Stimulated activated CD8-positive, alpha-beta memory T cell treated with anti-CD3 and anti-CD28 coated beads, Interleukin-15, amount 100 ng/mL, for 24 hours (primary cell): ENCODE data around the gene CCN2.
"Not testable (repeated sequence)": the region's sequence is repeated elsewhere in the genome, so short reads cannot be mapped to it uniquely, and the experiment has no call there.

Source experiments
- DNase-seq: peaks from one replicate; pipeline ENCODE4 v3.0.0-alpha.2; 2020; ENCODE audit warnings: low read depth

CCN2 gene

GRCh38 chr6:131937703-131938631, 13.2 kb downstream of the CCN2 start:
- DNase-seq: no peak

- DNase-seq: no peak
Measured at GRCh38 chr6:131937226-131937625, 13.9 kb downstream of the CCN2 start.

DNA sequence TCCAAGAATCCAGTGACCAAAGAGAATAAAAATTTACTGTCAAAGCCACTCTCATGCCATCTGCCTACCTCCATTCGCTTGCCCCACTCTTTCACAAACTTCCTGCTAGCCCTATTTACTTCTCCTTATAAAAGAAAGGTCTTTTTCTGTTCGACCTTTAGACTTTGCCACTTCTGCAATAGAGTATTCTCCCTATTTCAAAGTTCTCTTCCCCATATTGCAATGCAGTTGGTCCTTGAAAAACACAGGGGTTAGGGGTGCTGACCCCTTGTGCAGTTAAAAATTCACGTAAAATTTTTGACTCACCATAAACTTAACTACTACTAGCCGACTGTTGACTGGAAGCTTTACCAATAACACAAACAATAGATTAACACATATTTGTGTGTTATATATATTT, 15.0 kb downstream of the CCN2 start:
- DNase-seq: no peak

- no peak for DNase-seq
Measured at GRCh38 chr6:131931063-131931750, 20.0 kb downstream of the CCN2 start.

- DNase-seq: no peak
Measured at GRCh38 chr6:131929976-131930375, 21.2 kb downstream of the CCN2 start.

- DNase-seq: no peak
Measured at GRCh38 chr6:131929264-131929663, 21.9 kb downstream of the CCN2 start.

- no peak for DNase-seq
Measured at GRCh38 chr6:131924881-131925474, 26.2 kb downstream of the CCN2 start.

- DNase-seq: no peak
Measured at GRCh38 chr6:131923356-131923755, 27.8 kb downstream of the CCN2 start.

DNA sequence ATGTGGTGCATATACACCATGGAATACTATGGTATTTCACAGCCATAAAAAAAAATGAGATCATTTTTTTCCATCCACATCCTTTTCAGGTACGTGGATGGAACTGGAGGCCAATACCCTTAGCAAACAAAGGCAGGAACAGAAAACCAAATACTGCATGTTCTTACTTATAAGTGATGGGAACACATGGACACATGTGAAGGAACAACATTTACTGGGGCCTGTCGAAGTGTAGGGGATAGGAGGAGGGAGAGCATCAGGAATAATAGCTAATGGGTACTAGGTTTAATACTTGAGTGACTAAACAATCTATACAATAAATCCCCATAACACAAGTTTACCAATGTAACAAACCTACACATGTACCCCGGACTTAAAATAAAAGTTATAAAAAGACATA, 30.5 kb downstream of the CCN2 start:
- DNase-seq: no peak

DNA sequence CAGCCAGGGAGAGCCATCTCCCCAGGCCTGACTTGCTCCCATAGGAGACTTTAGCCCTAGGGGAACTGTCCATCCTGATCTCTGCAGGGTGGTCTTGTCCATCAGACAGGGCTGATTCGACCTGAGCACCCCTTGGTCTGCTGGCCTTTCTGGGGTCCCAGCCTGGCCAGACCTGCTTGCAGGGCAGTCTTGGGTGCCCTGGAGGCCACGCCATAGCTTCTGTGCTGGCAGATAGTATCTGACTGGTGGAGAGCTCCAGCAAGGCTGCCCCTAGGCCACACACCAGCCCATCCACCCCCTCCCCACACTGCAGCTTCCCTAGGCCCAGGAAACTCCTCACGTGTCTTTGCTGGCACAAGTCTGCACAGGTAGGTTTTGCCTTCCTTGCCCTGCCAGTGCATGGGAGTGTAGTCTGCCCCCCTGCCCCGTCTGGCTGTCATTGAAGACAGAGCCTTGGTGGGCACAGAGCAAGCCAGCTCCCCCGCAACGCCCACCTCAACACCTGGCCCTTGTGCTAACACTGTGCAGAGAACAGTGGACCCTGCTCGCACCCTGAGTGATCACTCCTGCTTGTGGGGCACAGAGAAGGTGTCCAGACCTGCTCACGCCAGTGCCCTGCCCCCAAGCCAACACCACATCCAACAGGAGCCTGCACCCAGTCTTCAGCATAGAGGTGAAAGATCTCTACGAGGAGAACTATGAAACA, 32.4 kb downstream of the CCN2 start:
- no peak for DNase-seq

- DNase-seq: no peak
Measured at GRCh38 chr6:131917763-131918649, 33.2 kb downstream of the CCN2 start.

GRCh38 chr6:131917318-131917717, 33.9 kb downstream of the CCN2 start:
- DNase-seq: no peak

DNA sequence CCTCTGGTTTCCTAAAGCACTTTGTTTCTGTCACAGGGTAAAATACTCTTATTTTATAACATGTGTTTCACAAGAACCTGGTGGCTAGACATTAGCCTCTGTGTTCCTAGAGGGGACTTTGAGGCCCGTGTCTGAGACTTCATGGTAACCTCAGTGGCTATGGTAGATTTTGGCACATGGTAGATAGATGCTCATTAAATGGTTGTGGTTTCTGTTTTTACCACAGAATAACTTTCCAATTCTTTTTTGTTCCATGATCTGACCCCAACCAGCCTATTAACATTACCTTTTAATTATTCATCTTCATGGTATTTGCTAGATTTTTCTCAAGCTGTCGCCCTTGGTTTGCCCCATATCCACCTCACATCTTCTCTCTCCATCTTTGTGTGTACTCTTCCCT, 34.3 kb downstream of the CCN2 start:
- no peak for DNase-seq

DNA sequence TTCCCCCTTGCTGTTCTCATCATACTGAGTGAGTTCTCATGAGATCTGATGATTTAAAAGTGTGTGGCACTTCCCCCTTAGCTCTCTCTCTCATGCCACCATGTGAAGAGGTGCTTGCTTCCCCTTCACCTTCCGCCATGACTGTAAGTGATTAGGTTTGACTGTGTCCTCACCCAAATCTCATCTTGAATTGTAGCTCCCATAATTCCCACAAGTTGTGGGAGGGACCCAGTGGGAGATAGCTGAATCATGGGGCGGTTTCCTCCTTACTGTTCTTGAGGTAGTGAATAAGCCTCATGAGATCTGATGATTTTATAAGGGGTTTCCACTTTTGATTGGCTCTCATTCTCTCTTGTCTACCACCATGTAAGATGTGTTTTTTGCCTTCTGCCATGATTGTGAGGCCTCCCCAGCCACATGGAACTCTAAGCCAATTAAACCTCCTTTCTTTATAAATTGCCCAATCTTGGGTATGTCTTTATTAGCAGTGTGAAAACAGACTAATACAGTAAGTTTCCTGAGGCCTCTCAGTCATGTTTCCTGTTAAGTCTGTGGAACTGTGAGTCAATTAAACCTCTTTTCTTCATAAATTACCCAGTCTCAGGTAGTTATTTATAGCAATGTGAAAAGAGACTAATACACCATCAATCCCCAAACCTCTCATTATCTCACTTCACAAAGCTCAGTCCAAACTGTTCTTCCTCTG, 34.9 kb downstream of the CCN2 start:
- not testable (repeated sequence) for DNase-seq

GRCh38 chr6:131914967-131915751, 36.0 kb downstream of the CCN2 start:
- no peak for DNase-seq

DNA sequence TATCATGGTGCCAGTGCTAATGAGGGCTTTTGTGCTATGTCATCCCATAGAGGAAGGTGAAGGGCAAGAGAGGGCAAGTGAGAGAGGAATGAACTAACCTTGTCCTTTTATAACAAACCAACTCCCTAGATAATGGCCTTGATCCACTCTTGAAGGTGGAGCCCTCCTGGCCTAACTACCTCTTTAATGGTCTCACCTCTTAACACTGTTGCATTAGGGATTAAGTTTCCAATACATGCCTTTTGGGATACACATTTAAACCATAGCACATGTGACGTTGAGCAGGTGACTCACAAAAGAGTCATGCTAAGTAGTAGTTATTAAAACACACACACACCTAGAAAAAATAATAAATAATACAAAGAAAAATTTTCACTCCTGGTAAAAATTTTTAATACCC, 36.9 kb downstream of the CCN2 start:
- no peak for DNase-seq

DNA sequence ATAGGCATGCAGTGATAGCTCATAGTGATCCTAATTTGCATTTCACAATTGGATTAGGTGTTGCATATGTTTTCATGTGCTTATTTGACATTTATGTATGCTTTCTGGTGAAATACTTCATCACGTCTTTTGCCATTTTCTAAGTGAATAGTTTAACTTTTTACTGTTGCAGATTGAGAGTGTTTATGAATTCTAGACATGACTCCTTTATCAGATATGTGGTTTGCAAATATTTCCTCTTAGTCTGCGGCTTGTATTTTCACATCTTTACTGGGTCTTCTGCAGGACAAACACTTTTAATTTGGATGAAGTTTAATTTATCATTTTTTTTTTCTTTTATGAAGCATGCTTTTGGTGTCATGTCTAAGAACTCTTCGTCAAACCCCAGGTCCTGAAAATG, 39.2 kb downstream of the CCN2 start:
- DNase-seq: no peak

DNA sequence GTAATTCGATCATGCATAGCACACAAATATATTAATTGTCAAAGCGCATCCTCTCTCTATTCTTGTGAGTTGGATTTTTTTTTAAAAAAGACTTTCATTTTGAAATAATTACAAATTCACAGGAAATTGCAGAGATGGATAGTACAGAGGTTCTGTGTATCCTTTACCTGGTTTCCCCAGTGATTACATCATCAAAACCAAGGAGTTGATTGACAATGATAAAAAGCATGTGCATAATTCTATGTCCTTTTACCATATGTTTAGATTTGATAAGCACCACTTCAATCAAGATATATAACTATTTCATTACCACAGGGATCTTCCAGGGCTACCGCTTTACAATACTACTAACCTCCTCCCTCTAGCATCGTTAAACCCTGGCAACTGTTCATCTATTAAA, 40.2 kb downstream of the CCN2 start:
- DNase-seq: no peak

DNA sequence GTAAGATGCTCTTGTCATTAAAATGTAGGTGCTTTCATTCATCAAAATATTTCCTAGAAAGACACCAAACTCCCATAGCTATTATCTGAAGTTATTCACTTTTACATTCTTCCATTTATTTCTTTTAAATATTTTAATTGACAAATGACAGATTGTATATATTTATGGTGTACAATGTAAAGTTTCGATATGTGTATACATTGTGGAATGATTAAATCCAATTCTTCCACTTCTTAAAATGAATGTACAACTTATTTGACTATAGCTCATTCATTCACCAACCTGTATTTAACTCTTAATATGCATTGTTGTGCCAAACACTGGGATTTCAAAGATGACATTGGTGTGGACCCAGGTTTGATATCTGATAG, 41.0 kb downstream of the CCN2 start:
- DNase-seq: no peak
